H1 (cell line): ENCODE data around the gene RPL36A.

Experiments used
- BACH1 ChIP-seq: IDR thresholded peaks from 2 replicates; pipeline ENCODE4 v1.6.1; 2012; ENCODE audit warnings: low read length, improper control_type of control experiment
- CTCF ChIP-seq, 3 experiments: IDR thresholded peaks; 1 replicate in 2 of 3; 2 replicates in 1 of 3; pipeline versions ENCODE4 v1.5.1 to v1.6.1; 2011; ENCODE audit warnings: low read length in 3 of 3, mild to moderate bottlenecking in 3 of 3, inconsistent platforms in 2 of 3, low read depth in 1 of 3, moderate library complexity in 1 of 3; ENCODE audit not compliant: insufficient read depth in 1 of 3; ENCODE audit errors: control extremely low read depth in 1 of 3
- EGR1 ChIP-seq: IDR thresholded peaks from 2 replicates; pipeline ENCODE4 v1.6.1; 2011; ENCODE audit warnings: low read depth, low read length, borderline replicate concordance
- EP300 ChIP-seq, 2 experiments: IDR thresholded peaks; 1 replicate in 1 of 2; 2 replicates in 1 of 2; pipeline ENCODE4 v1.6.1; 2011 to 2012; ENCODE audit warnings: low read depth in 2 of 2, low read length in 2 of 2, mild to moderate bottlenecking in 2 of 2, borderline replicate concordance in 1 of 2, inconsistent platforms in 1 of 2, moderate library complexity in 1 of 2
- GTF2F1 ChIP-seq: IDR thresholded peaks from 2 replicates; pipeline ENCODE4 v1.6.1; 2012; ENCODE audit warnings: low read depth, low read length, improper control_type of control experiment, borderline replicate concordance
- JUND ChIP-seq: IDR thresholded peaks from 2 replicates; pipeline ENCODE4 v1.6.1; 2011; ENCODE audit warnings: mild to moderate bottlenecking, improper control_type of control experiment, low read length
- MAX ChIP-seq: IDR thresholded peaks from 2 replicates; pipeline ENCODE4 v1.6.1; 2012; ENCODE audit warnings: inconsistent platforms
- POLR2A ChIP-seq, 2 experiments: IDR thresholded peaks; 1 replicate in 1 of 2; 2 replicates in 1 of 2; pipeline ENCODE4 v1.6.1; 2011; ENCODE audit warnings: low read depth in 2 of 2, low read length in 2 of 2, mild to moderate bottlenecking in 2 of 2; ENCODE audit errors: control extremely low read depth in 1 of 2
- SIX5 ChIP-seq: IDR thresholded peaks from 2 replicates; pipeline ENCODE4 v1.6.1; 2011; ENCODE audit warnings: mild to moderate bottlenecking, low read depth, low read length
- SP1 ChIP-seq: IDR thresholded peaks from 2 replicates; pipeline ENCODE4 v1.6.1; 2011; ENCODE audit warnings: low read depth, low read length
- SP4 ChIP-seq: IDR thresholded peaks from 2 replicates; pipeline ENCODE4 v1.6.1; 2012; ENCODE audit warnings: low read length, inconsistent platforms
- TAF1 ChIP-seq: IDR thresholded peaks from 2 replicates; pipeline ENCODE4 v1.6.1; 2011; ENCODE audit warnings: mild to moderate bottlenecking, low read depth, low read length
- TF ChIP-seq, protein P1 (sequence below): IDR thresholded peaks from 2 replicates; pipeline ENCODE4 v1.6.1; 2011; ENCODE audit warnings: low read depth, mild to moderate bottlenecking, low read length; ENCODE audit not compliant: insufficient read depth

GRCh38 chrX:101365301-101365795, 25.5 kb upstream of the RPL36A start:
- TF ChIP-seq POLR2A (IDR thresholded peaks at IDR 0.05; ENCODE audit: control extremely low read depth in 1 of 2, low read depth in 2 of 2, low read length in 2 of 2) (no peak), TAF1 (no peak), SP4 (no peak), CTCF (IDR thresholded peaks at IDR 0.05; ENCODE audit: control extremely low read depth in 1 of 3, insufficient read depth in 1 of 3, low read depth in 1 of 3, low read length in 3 of 3) (no peak), SIX5 (no peak), EGR1 (no peak), MAX (no peak), GTF2F1 (no peak), BACH1 (no peak), SP1 (no peak), EP300 (IDR thresholded peaks at IDR 0.05; ENCODE audit: borderline replicate concordance in 1 of 2, low read depth in 2 of 2, low read length in 2 of 2) (no peak), JUND (no peak)
- TF ChIP-seq, protein P1, sequence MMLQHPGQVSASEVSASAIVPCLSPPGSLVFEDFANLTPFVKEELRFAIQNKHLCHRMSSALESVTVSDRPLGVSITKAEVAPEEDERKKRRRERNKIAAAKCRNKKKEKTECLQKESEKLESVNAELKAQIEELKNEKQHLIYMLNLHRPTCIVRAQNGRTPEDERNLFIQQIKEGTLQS = no peak
